PC-3 (cell line): ENCODE data around the gene MTHFR.

Experiments
- EZH2 ChIP-seq: fragments of 300-600 bp; sonication (generic); IDR thresholded peaks from one replicate; pipeline ENCODE4 v1.6.1; 2017; ENCODE audit warnings: antibody characterized with exemption, mild to moderate bottlenecking, low read length; ENCODE audit not compliant: unreplicated experiment
- TF ChIP-seq, protein P1 (sequence below): fragments of 300-600 bp; sonication (generic); conservative IDR thresholded peaks from 2 replicates; pipeline ENCODE4 v1.5.1; 2017; ENCODE audit warnings: antibody characterized with exemption, low read depth, mild to moderate bottlenecking, low read length

DNA sequence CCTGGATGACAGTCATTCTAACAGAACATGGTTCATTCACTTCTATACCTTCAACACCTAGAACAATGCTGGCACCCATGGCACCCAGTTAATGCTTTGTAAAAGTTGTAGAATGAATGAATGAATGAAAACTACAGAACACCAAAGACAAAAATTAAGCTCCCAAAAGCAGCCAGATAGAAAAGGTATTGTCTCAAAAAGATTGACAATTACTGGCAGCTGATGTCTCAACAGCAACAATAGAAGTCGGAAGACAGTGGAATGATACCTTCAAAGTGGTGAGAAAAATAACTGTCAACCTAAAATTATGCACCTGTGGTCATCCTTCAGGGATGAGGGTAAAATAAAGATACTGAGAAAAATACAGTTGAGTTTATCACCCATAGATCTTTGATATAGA lies 48.7 kb downstream of the MTHFR start:
- TF ChIP-seq, protein P1, sequence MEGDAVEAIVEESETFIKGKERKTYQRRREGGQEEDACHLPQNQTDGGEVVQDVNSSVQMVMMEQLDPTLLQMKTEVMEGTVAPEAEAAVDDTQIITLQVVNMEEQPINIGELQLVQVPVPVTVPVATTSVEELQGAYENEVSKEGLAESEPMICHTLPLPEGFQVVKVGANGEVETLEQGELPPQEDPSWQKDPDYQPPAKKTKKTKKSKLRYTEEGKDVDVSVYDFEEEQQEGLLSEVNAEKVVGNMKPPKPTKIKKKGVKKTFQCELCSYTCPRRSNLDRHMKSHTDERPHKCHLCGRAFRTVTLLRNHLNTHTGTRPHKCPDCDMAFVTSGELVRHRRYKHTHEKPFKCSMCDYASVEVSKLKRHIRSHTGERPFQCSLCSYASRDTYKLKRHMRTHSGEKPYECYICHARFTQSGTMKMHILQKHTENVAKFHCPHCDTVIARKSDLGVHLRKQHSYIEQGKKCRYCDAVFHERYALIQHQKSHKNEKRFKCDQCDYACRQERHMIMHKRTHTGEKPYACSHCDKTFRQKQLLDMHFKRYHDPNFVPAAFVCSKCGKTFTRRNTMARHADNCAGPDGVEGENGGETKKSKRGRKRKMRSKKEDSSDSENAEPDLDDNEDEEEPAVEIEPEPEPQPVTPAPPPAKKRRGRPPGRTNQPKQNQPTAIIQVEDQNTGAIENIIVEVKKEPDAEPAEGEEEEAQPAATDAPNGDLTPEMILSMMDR = no peak
- TF ChIP-seq EZH2 = no peak
